Thyroid gland (tissue), 4 donors: ENCODE data around the gene CHST11. TPM values are rescaled to one million over a fixed set of nuclear protein-coding genes. Genes with fewer than 3 reads are reported as not detected.
A peak's percentile ranks its signal among the peaks of the same experiment; 100 is the strongest.

Experiments used
- DNase-seq, 2 donors: peaks; one replicate each; pipeline ENCODE4 v3.0.0-alpha.2; 2019
- H3K27ac ChIP-seq, 3 donors: fragments of 200-600 bp; sonication (generic); 1 replicate in 2 of 3; 2 replicates in 1 of 3; pipeline ENCODE4 v1.5.1; 2016 to 2019; ENCODE audit warnings: mild to moderate bottlenecking in 1 of 3, moderate library complexity in 1 of 3
- H3K27me3 ChIP-seq: fragments of 200-600 bp; sonication (generic); one replicate; pipeline ENCODE4 v1.5.1; 2019
- H3K36me3 ChIP-seq, 2 donors: fragments of 200-600 bp; sonication (generic); one replicate each; pipeline ENCODE4 v1.5.1; 2016 to 2019
- H3K4me1 ChIP-seq, 2 donors: fragments of 200-600 bp; sonication (generic); one replicate each; pipeline ENCODE4 v1.5.1; 2017 to 2019
- H3K4me3 ChIP-seq, 3 donors: fragments of 200-600 bp; sonication (generic); replicated peaks in 1 of 3; 1 replicate in 2 of 3; 2 replicates in 1 of 3; pipeline ENCODE4 v1.5.1; 2016; ENCODE audit warnings: mild to moderate bottlenecking in 1 of 3
- H3K9me3 ChIP-seq: fragments of 200-600 bp; sonication (generic); one replicate; pipeline ENCODE4 v1.5.1; 2017
- POLR2A ChIP-seq, 2 donors: fragments of 450-650 bp; IDR thresholded peaks; one replicate each; pipeline ENCODE4 v1.6.1; 2017; ENCODE audit warnings: antibody characterized with exemption in 2 of 2, mild to moderate bottlenecking in 2 of 2, moderate library complexity in 1 of 2
- WGBS, 2 donors: methylation state at CpG; one replicate each; pipeline ENCODE4 v1.1.5; 2017; 5-methylcytosine and 5-hydroxymethylcytosine counted together
- intact Hi-C: fragments of 100-400 bp; cut with DNase I; formaldehyde crosslinking; loops from one replicate; pipeline ENCODE4 v1.15.1; 2023
- total RNA-seq, 4 donors: library from RNA; depleted of rRNA; stranded (reverse); fragments of >200 nt; gene quantifications; one replicate each; pipeline ENCODE4 v1.2.3, GENCODE V29; 2016
- TF ChIP-seq, protein P1 (sequence below), 6 experiments: fragments of 200-600 bp in 3 of 6; fragments of 450-650 bp in 3 of 6; sonication (generic) in 3 of 6; IDR thresholded peaks; one replicate each; pipeline ENCODE4 v1.5.1; 2016 to 2019; ENCODE audit warnings: antibody characterized with exemption in 6 of 6, mild to moderate bottlenecking in 2 of 6, inconsistent platforms in 1 of 6, moderate library complexity in 1 of 6

CHST11 gene
- total RNA-seq, 4 donors from 2014 or later, result 6.9 to 11.6 (median 8.0) TPM

DNA sequence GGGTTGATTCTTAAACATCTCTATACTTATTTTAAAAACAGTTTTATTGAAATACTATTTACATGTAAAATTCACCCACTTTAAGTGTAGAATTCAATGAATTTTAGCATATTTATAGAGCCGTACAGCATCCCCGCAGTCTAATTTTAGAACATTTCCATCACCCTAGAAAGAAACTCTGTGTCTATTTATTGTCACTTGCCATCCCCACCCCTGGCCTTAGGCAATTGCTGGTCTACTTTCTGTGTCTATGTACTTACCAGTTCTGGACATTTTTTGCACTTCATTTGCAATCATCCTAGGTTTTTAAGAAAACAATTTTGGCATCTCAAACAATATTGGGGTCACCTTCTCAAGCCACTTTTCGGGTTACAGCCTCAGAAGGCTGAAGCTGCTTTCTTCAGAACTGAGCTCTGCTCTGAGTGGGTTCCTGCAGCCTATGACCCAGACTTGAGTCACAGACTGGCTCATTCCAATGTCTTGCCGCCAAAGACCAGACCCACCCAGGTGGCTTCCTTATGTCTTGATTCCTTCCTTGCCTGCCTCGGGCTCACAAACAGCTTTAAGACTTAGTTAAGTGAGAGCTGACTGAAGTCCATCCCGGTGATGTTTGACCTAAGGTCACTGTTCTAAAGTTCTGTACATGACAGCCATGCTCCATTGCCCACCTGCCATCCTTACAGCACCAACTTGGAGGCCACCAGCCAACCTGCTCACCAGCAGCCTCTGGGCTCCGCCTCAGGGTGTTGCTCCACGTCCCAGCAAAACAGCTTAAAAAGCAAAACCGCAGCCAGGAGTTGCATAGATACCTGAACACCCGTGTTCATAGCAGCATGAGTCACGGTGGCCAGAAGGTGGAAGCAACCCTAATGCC lies 131.5 kb downstream of the CHST11 start:
- H3K9me3 ChIP-seq, result no peaks in the 10 kb centered on the region
- H3K27ac ChIP-seq, result no peak overlapping the region
- peak; percentile 15 to 16 for DNase-seq
- no peak overlapping the region for H3K4me3 ChIP-seq
- H3K36me3 ChIP-seq, result no peaks in the 10 kb centered on the region
- TF ChIP-seq, protein P1, sequence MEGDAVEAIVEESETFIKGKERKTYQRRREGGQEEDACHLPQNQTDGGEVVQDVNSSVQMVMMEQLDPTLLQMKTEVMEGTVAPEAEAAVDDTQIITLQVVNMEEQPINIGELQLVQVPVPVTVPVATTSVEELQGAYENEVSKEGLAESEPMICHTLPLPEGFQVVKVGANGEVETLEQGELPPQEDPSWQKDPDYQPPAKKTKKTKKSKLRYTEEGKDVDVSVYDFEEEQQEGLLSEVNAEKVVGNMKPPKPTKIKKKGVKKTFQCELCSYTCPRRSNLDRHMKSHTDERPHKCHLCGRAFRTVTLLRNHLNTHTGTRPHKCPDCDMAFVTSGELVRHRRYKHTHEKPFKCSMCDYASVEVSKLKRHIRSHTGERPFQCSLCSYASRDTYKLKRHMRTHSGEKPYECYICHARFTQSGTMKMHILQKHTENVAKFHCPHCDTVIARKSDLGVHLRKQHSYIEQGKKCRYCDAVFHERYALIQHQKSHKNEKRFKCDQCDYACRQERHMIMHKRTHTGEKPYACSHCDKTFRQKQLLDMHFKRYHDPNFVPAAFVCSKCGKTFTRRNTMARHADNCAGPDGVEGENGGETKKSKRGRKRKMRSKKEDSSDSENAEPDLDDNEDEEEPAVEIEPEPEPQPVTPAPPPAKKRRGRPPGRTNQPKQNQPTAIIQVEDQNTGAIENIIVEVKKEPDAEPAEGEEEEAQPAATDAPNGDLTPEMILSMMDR (IDR thresholded peaks at IDR 0.05), result no peak
- TF ChIP-seq POLR2A (IDR thresholded peaks at IDR 0.05), result no peak
- WGBS, 2 donors, result 71 to 77% methylated on average over 11 of the region's 11 CpGs
- H3K27me3 ChIP-seq, result no peaks in the 10 kb centered on the region
- H3K4me1 ChIP-seq, result peaks cover 0 to 4% of the 10 kb centered on the region in 2 donors
- intact Hi-C loops, result no loop called here

- intact Hi-C loops, result no loop called here
- no peaks in the 10 kb centered on the region for H3K9me3 ChIP-seq
- DNase-seq, result no peak
- H3K4me1 ChIP-seq, result peaks cover 0 to 4% of the 10 kb centered on the region in 2 donors
- no peaks in the 10 kb centered on the region for H3K27me3 ChIP-seq
- H3K36me3 ChIP-seq, result no peaks in the 10 kb centered on the region
- H3K4me3 ChIP-seq, result no peak overlapping the region
- WGBS, 2 donors, result 77 to 79% methylated on average over 5 of the region's 5 CpGs
- no peak for TF ChIP-seq POLR2A (IDR thresholded peaks at IDR 0.05)
- TF ChIP-seq, protein P1 (IDR thresholded peaks at IDR 0.05), result no peak
- H3K27ac ChIP-seq, result no peak overlapping the region
Measured at GRCh38 chr12:104588921-104589590, 132.3 kb downstream of the CHST11 start.

- Histone ChIP-seq H3K27me3 (no peaks in the 10 kb centered on the region), H3K4me1 (peaks cover 0 to 4% of the 10 kb centered on the region in 2 donors), H3K27ac (no peak overlapping the region), H3K36me3 (no peaks in the 10 kb centered on the region), H3K9me3 (no peaks in the 10 kb centered on the region), H3K4me3 (no peak overlapping the region)
- intact Hi-C loops, result no loop called here
- TF ChIP-seq, protein P1 (IDR thresholded peaks at IDR 0.05), result no peak
- TF ChIP-seq POLR2A (IDR thresholded peaks at IDR 0.05), result no peak
- 89 to 91% methylated on average over 8 of the region's 8 CpGs for WGBS, 2 donors
- no peak for DNase-seq
Measured at GRCh38 chr12:104590022-104590421, 133.3 kb downstream of the CHST11 start.

DNA sequence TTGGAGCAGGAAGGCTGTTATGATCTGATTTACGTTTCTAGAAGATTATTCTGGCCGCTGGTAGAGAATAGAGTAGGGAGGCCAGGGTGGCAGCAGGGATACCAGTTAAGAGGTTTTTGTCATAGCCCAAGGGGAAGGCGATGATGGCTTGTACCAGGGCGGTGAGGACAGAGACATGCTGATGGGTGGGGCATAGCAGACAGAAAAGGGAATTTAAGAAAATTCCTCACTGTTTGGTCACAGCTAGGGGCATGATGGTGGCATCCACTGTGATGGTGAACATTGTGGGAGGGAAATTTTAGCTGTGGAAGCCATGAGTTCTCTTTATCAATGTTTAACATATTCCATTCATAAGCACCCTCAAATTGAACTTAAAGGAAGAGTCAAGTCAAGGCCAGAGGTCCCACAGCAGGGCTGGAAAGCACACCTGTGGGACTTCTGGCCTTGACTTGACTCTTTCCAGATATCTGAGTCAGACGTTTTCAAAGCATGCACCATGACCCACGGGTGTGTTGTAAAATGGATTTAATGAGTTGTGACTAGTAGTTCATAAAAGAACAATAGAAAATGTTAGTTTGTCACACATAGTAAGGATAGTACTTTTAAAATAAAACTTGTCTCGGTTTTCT lies 134.6 kb downstream of the CHST11 start:
- H3K27me3 ChIP-seq, result no peaks in the 10 kb centered on the region
- peaks cover 0 to 11% of the 10 kb centered on the region in 2 donors for H3K4me1 ChIP-seq
- no peaks in the 10 kb centered on the region for H3K36me3 ChIP-seq
- no peak for DNase-seq
- 78 to 79% methylated on average over 7 of the region's 7 CpGs for WGBS, 2 donors
- intact Hi-C loops, result no loop called here
- H3K27ac ChIP-seq, result no peak overlapping the region
- no peak overlapping the region for H3K4me3 ChIP-seq
- TF ChIP-seq, protein P1 (IDR thresholded peaks at IDR 0.05), result no peak
- no peak for TF ChIP-seq POLR2A (IDR thresholded peaks at IDR 0.05)
- H3K9me3 ChIP-seq, result no peaks in the 10 kb centered on the region
